WTC11 (cell line): Measurements from ENCODE around the gene TMEM239. TPM values are rescaled to one million over a fixed set of nuclear protein-coding genes. Genes with fewer than 3 reads are reported as not detected.

Experiments used
- ATAC-seq: fragments of 200-7000 bp; cut with Tn5 transposase; 2 replicates; pipeline ENCODE4 v1.10.0; 2021; ENCODE audit warnings: mild to moderate bottlenecking, moderate library complexity
- CTCF ChIA-PET: fragments of 300-600 bp; sonication (Branson Sonifier 250); formaldehyde crosslinking; loops from one replicate; lab custom pipeline; 2021; ENCODE audit warnings: antibody characterized with exemption; lab: Charles Lee
- POLR2A ChIA-PET: fragments of 350-600 bp; sonication (Branson Sonifier 250); formaldehyde crosslinking; loops from one replicate; lab custom pipeline; 2021; ENCODE audit warnings: antibody characterized with exemption; lab: Charles Lee
- DNase-seq: peaks from one replicate; pipeline ENCODE4 v3.0.0; 2021; ENCODE audit warnings: low spot score
- H3K27ac Mint-ChIP-seq: 2 replicates; pipeline ENCODE4 v1.8.0; 2021; ENCODE audit warnings: mixed read lengths
- H3K27me3 Mint-ChIP-seq: 2 replicates; pipeline ENCODE4 v1.8.0; 2021; ENCODE audit warnings: low read depth, mild to moderate bottlenecking, moderate library complexity, mixed read lengths
- H3K36me3 Mint-ChIP-seq: 2 replicates; pipeline ENCODE4 v1.8.0; 2021; ENCODE audit warnings: mixed read lengths
- H3K4me1 Mint-ChIP-seq: 2 replicates; pipeline ENCODE4 v1.8.0; 2022; ENCODE audit warnings: mixed read lengths
- H3K4me3 Mint-ChIP-seq: 2 replicates; pipeline ENCODE4 v1.8.0; 2021; ENCODE audit warnings: mild to moderate bottlenecking, moderate library complexity, mixed read lengths
- H3K9me3 Mint-ChIP-seq: 2 replicates; pipeline ENCODE4 v1.8.0; 2021; ENCODE audit warnings: mixed read lengths
- CREB1 ChIP-seq: sonication (generic); formaldehyde crosslinking; IDR thresholded peaks from 2 replicates; pipeline ENCODE4 v1.8.0; 2023; ENCODE audit warnings: mild to moderate bottlenecking, missing genetic modification reagents
- EMX1 ChIP-seq: fragments of 250-450 bp; sonication (Bioruptor Pico); IDR thresholded peaks from 2 replicates; pipeline ENCODE4 v1.8.0; 2021; ENCODE audit warnings: mild to moderate bottlenecking
- ESRRA ChIP-seq: sonication (generic); formaldehyde crosslinking; IDR thresholded peaks from 2 replicates; pipeline ENCODE4 v1.8.1; 2022; ENCODE audit warnings: mild to moderate bottlenecking, missing genetic modification reagents, borderline replicate concordance
- FOXJ3 ChIP-seq: sonication (generic); formaldehyde crosslinking; IDR thresholded peaks from 2 replicates; pipeline ENCODE4 v1.9.0; 2021; ENCODE audit warnings: missing genetic modification reagents, mild to moderate bottlenecking, borderline replicate concordance
- MXD4 ChIP-seq: fragments of 250-450 bp; sonication (Bioruptor Pico); IDR thresholded peaks from 2 replicates; pipeline ENCODE4 v1.8.0; 2021; ENCODE audit warnings: mild to moderate bottlenecking, moderate library complexity, borderline replicate concordance
- NR2C2 ChIP-seq: sonication (generic); formaldehyde crosslinking; IDR thresholded peaks from 2 replicates; pipeline ENCODE4 v1.8.0; 2022; ENCODE audit warnings: mild to moderate bottlenecking, missing genetic modification reagents
- RORB ChIP-seq: fragments of 250-450 bp; sonication (Bioruptor Pico); IDR thresholded peaks from 2 replicates; pipeline ENCODE4 v1.9.0; 2021; ENCODE audit warnings: mild to moderate bottlenecking
- SOX15 ChIP-seq: fragments of 250-450 bp; sonication (Bioruptor Pico); IDR thresholded peaks from 2 replicates; pipeline ENCODE4 v1.9.0; 2021; ENCODE audit warnings: mild to moderate bottlenecking
- SP1 ChIP-seq: sonication (generic); formaldehyde crosslinking; conservative IDR thresholded peaks from 2 replicates; pipeline ENCODE4 v1.8.1; 2022; ENCODE audit warnings: missing genetic modification reagents
- TP53 ChIP-seq: sonication (generic); formaldehyde crosslinking; IDR thresholded peaks from 2 replicates; pipeline ENCODE4 v1.8.1; 2023; ENCODE audit warnings: mild to moderate bottlenecking, missing genetic modification reagents
- ZNF416 ChIP-seq: fragments of 250-450 bp; sonication (Bioruptor Pico); IDR thresholded peaks from 2 replicates; pipeline ENCODE4 v1.9.0; 2021; ENCODE audit warnings: mild to moderate bottlenecking, inconsistent platforms
- total RNA-seq: library from RNA; stranded (reverse); gene quantifications from 3 replicates; pipeline ENCODE4 v1.2.3, GENCODE V29; 2021
- TF ChIP-seq, protein P1 (sequence below): fragments of 250-450 bp; sonication (Bioruptor Pico); conservative IDR thresholded peaks from 2 replicates; pipeline ENCODE4 v1.9.0; 2021; ENCODE audit warnings: mild to moderate bottlenecking
- TF ChIP-seq, protein P2 (sequence below): sonication (generic); formaldehyde crosslinking; conservative IDR thresholded peaks from 2 replicates; pipeline ENCODE4 v1.8.1; 2022; ENCODE audit warnings: mild to moderate bottlenecking, missing genetic modification reagents
- TF ChIP-seq, protein P3 (sequence below): sonication (generic); formaldehyde crosslinking; IDR thresholded peaks from 2 replicates; pipeline ENCODE4 v1.8.0; 2023; ENCODE audit warnings: mild to moderate bottlenecking, missing genetic modification reagents
- TF ChIP-seq, protein P4 (sequence below): sonication (generic); formaldehyde crosslinking; IDR thresholded peaks from 2 replicates; pipeline ENCODE4 v1.8.0; 2022; ENCODE audit warnings: missing genetic modification reagents

The TMEM239 gene
- total RNA-seq, 1 experiment from 2014 or later: not detected

DNA sequence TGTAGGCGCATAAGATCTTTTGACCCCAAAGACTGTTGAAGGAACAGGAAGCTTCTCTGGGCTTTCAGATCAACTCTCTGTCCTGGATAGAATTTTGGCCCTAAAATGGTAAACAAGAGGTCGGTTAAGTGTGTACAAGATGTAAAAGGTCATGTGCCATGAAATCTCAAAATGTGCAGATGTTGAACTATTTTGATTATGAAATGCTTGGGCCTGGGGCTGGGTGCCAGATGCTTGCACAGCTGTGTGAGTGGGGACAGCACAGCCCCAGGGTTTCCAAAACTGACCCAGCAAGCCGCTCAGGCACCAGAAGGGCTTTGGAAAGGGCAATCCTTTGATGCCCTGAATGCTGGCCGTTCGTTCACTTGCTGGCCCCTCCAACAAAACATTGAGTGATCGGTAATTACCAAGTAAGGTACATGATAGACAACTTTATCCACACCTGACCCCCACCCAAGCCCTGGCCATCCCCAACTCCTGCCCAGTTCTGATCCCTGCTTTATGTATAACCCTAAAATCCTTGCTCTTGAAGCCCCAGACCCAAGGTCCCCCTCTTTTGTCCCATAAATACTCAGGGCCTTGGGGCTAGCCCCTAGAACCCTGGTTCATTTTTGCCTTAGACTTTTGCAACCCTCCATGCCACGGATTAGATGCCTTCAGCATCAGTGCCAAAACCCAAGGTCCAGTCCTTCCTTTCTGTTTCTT lies 1.9 kb downstream of the TMEM239 start (continued):
- no peak for TF ChIP-seq FOXJ3 (CRISPR knock-in tag)
- no peak for TF ChIP-seq NR2C2 (CRISPR knock-in tag)
- no peak for TF ChIP-seq EMX1 (CRISPR knock-in tag)
- TF ChIP-seq ESRRA (CRISPR knock-in tag): no peak
- no peak for TF ChIP-seq SOX15 (CRISPR knock-in tag)
- no peak for TF ChIP-seq RORB (CRISPR knock-in tag)
- TF ChIP-seq, protein P1, sequence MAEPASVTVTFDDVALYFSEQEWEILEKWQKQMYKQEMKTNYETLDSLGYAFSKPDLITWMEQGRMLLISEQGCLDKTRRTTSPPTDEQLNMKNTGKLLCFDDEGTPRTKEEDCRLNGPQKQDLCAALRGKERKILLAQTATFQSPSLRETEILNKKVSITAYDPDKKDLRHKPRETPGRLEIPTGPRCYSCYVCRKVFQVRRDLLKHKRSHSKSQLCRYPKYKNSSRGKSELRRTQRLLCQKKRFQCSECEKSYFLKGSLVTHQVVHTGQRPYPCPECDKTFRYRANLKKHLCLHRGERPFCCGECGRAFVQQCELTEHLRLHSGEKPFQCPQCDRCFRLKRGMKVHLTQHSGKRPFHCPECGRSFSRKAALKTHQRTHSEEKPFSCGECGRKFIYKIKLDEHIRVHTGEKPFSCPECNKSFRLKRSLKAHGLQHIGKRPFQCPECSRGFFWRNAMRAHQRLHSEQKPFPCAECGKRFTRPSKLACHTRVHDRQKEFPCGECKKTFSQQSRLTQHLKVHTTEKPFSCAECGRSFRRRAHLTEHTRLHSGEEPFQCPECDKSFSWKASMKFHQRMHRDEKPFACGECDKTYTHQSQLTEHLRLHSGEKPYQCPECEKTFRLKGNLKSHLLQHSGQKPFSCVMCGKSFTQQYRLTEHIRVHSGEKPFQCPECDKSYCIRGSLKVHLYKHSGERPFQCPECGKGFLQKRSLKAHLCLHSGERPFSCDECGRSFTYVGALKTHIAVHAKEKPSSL (CRISPR knock-in tag): no peak
- TF ChIP-seq, protein P2, sequence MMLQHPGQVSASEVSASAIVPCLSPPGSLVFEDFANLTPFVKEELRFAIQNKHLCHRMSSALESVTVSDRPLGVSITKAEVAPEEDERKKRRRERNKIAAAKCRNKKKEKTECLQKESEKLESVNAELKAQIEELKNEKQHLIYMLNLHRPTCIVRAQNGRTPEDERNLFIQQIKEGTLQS (CRISPR knock-in tag): no peak
- TF ChIP-seq, all 79 proteins: peak for 0

DNA sequence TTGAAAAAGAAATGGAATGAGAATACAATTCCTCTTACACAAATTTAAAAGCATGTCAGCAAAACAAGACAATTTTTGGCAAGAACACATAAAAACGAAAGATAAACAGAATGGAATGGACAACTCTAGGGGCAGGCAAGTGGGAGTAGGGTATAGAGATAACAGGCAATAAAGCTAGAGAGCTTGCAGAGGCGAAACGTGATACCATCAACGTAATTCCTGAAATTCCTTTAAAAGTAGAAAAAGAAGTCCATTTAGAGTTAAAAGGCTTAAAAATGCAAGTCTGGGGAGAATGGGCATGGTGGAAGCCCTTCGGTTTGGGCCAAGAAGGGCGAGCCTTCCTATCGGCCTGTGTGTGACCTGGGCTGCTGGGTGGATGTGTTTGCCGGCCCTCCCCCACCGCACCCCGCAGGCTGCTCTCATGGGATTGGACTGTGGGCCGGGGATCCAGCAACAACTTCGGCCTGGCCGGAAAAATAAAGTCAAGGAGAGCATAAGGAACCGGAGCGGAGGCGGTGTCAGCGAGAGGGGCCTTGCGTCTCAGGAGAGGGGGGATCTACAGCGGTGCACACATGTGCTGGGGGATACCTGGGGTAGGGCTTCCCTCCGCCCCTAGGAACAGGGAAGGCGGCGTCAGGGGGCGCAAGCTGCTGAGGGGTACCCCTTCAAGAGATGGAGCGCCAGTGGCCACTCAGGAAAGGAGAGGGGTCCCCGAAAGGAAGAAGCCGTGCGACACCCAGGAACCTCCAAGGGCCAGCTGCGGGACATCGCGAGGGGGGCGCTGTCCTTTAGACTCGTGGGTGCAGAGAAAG lies 4.1 kb downstream of the TMEM239 start:
- TF ChIP-seq MXD4 (CRISPR knock-in tag) (no peak), TP53 (CRISPR knock-in tag) (no peak), ZNF416 (CRISPR knock-in tag) (no peak), SP1 (CRISPR knock-in tag) (0 out of 2 replicates have a peak, but pooled peaks have one; percentile 1), FOXJ3 (CRISPR knock-in tag) (no peak), CREB1 (CRISPR knock-in tag) (no peak)
- TF ChIP-seq, protein P3, sequence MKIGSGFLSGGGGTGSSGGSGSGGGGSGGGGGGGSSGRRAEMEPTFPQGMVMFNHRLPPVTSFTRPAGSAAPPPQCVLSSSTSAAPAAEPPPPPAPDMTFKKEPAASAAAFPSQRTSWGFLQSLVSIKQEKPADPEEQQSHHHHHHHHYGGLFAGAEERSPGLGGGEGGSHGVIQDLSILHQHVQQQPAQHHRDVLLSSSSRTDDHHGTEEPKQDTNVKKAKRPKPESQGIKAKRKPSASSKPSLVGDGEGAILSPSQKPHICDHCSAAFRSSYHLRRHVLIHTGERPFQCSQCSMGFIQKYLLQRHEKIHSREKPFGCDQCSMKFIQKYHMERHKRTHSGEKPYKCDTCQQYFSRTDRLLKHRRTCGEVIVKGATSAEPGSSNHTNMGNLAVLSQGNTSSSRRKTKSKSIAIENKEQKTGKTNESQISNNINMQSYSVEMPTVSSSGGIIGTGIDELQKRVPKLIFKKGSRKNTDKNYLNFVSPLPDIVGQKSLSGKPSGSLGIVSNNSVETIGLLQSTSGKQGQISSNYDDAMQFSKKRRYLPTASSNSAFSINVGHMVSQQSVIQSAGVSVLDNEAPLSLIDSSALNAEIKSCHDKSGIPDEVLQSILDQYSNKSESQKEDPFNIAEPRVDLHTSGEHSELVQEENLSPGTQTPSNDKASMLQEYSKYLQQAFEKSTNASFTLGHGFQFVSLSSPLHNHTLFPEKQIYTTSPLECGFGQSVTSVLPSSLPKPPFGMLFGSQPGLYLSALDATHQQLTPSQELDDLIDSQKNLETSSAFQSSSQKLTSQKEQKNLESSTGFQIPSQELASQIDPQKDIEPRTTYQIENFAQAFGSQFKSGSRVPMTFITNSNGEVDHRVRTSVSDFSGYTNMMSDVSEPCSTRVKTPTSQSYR: 0 out of 2 replicates have a peak, but pooled peaks have one; percentile 19
- TF ChIP-seq, protein P4, sequence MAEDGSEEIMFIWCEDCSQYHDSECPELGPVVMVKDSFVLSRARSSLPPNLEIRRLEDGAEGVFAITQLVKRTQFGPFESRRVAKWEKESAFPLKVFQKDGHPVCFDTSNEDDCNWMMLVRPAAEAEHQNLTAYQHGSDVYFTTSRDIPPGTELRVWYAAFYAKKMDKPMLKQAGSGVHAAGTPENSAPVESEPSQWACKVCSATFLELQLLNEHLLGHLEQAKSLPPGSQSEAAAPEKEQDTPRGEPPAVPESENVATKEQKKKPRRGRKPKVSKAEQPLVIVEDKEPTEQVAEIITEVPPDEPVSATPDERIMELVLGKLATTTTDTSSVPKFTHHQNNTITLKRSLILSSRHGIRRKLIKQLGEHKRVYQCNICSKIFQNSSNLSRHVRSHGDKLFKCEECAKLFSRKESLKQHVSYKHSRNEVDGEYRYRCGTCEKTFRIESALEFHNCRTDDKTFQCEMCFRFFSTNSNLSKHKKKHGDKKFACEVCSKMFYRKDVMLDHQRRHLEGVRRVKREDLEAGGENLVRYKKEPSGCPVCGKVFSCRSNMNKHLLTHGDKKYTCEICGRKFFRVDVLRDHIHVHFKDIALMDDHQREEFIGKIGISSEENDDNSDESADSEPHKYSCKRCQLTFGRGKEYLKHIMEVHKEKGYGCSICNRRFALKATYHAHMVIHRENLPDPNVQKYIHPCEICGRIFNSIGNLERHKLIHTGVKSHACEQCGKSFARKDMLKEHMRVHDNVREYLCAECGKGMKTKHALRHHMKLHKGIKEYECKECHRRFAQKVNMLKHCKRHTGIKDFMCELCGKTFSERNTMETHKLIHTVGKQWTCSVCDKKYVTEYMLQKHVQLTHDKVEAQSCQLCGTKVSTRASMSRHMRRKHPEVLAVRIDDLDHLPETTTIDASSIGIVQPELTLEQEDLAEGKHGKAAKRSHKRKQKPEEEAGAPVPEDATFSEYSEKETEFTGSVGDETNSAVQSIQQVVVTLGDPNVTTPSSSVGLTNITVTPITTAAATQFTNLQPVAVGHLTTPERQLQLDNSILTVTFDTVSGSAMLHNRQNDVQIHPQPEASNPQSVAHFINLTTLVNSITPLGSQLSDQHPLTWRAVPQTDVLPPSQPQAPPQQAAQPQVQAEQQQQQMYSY (CRISPR knock-in tag): no peak
- Mint-ChIP-seq H3K27me3 (peaks cover 50% of the 10 kb centered on the region), H3K9me3 (no peaks in the 10 kb centered on the region), H3K36me3 (no peaks in the 10 kb centered on the region), H3K4me3 (peak overlapping the region; percentile 65), H3K4me1 (peaks cover 15% of the 10 kb centered on the region), H3K27ac (no peak overlapping the region)
- CTCF ChIA-PET: interaction anchor here (1.0 to 2.6 kb wide), 4 partner anchors 19 to 121 kb away, joined by 4 to 11 read pairs (median 7); partner anchors contain the start of gene CPXM1
- POLR2A ChIA-PET: interaction anchor here (1.5 kb wide), 1 partner anchor 13 kb away, joined by 3 read pairs; no protein-coding TSS in a partner anchor
- DNase-seq (peak; percentile 42), ATAC-seq (peak; percentile 69)
